GM19324 (cell line): ENCODE data around the gene FADS1.

Source experiments
- ATAC-seq: cut with Tn5 transposase; IDR thresholded peaks from one replicate; pipeline ENCODE4 v1.9.1; 2021; ENCODE audit warnings: mild to moderate bottlenecking, moderate library complexity; ENCODE audit not compliant: unreplicated experiment, low FRiP score

Gene FADS1

GRCh38 chr11:61779666-61780525, 36.9 kb downstream of the FADS1 start:
- ATAC-seq, result no peak

GRCh38 chr11:61778920-61779650, 37.7 kb downstream of the FADS1 start:
- ATAC-seq, result no peak

- ATAC-seq, result no peak
These were observed 38.4 kb downstream of the FADS1 start for GRCh38 chr11:61778357-61778886.

GRCh38 chr11:61777234-61778090, 39.3 kb downstream of the FADS1 start:
- no peak for ATAC-seq

GRCh38 chr11:61776561-61777075, 40.2 kb downstream of the FADS1 start:
- ATAC-seq, result no peak

- no peak for ATAC-seq
These were observed 40.9 kb downstream of the FADS1 start for GRCh38 chr11:61775606-61776554.

GRCh38 chr11:61775106-61775505, 41.7 kb downstream of the FADS1 start:
- no peak for ATAC-seq

- no peak for ATAC-seq
These were observed 42.4 kb downstream of the FADS1 start for GRCh38 chr11:61774411-61774810.

- ATAC-seq, result no peak
These were observed 43.0 kb downstream of the FADS1 start for GRCh38 chr11:61773809-61774208.

- no peak for ATAC-seq
These were observed 43.4 kb downstream of the FADS1 start for GRCh38 chr11:61773356-61773755.

- ATAC-seq, result no peak
These were observed 44.8 kb downstream of the FADS1 start for GRCh38 chr11:61771985-61772455.

- ATAC-seq, result no peak
These were observed 45.5 kb downstream of the FADS1 start for GRCh38 chr11:61771195-61771894.

- no peak for ATAC-seq
These were observed 46.7 kb downstream of the FADS1 start for GRCh38 chr11:61769946-61770683.

- no peak for ATAC-seq
These were observed 47.5 kb downstream of the FADS1 start for GRCh38 chr11:61769169-61769920.

GRCh38 chr11:61768376-61769076, 48.3 kb downstream of the FADS1 start:
- no peak for ATAC-seq

GRCh38 chr11:61766353-61766841, 50.4 kb downstream of the FADS1 start:
- ATAC-seq, result no peak
